ENCODE results near the gene SPATA12. TPM values are rescaled to one million over a fixed set of nuclear protein-coding genes. Genes with fewer than 3 reads are reported as not detected.

The SPATA12 gene
- total RNA-seq, 4 donors from 2014 or later: not detected

- TF ChIP-seq POLR2A (IDR thresholded peaks at IDR 0.05): no peak
- TF ChIP-seq CTCF (IDR thresholded peaks at IDR 0.05): no peak
- no peak for TF ChIP-seq EP300 (IDR thresholded peaks at IDR 0.05)
- no peak for TF ChIP-seq POLR2AphosphoS5 (IDR thresholded peaks at IDR 0.05)
- H3K27me3 ChIP-seq: no peaks in the 10 kb centered on the region
- 98% methylated on average over 5 of the region's 5 CpGs for WGBS
- peaks cover 11% of the 10 kb centered on the region for H3K4me1 ChIP-seq
- DNase-seq (ENCODE audit: low spot score in 2 of 2): no peak
- no peaks in the 10 kb centered on the region for H3K9me3 ChIP-seq
- no peak overlapping the region for H3K27ac ChIP-seq
- peaks cover 2% of the 10 kb centered on the region for H3K36me3 ChIP-seq
- H3K4me3 ChIP-seq: no peak overlapping the region
Observed at GRCh38 chr3:57038466-57039164, 21.8 kb upstream of the SPATA12 start.

GRCh38 chr3:57041674-57042073, 18.8 kb upstream of the SPATA12 start:
- 26% methylated on average over 4 of the region's 6 CpGs for WGBS
- Histone ChIP-seq H3K4me1 (peaks cover 15% of the 10 kb centered on the region), H3K9me3 (no peaks in the 10 kb centered on the region), H3K4me3 (no peak overlapping the region), H3K27me3 (no peaks in the 10 kb centered on the region), H3K27ac (no peak overlapping the region), H3K36me3 (no peaks in the 10 kb centered on the region)
- TF ChIP-seq POLR2A (IDR thresholded peaks at IDR 0.05) (no peak), POLR2AphosphoS5 (IDR thresholded peaks at IDR 0.05) (no peak), EP300 (IDR thresholded peaks at IDR 0.05) (no peak), CTCF (IDR thresholded peaks at IDR 0.05) (no peak)
- no peak for DNase-seq (ENCODE audit: low spot score in 2 of 2)

GRCh38 chr3:57043518-57043917, 16.9 kb upstream of the SPATA12 start:
- no peak overlapping the region for H3K4me3 ChIP-seq
- no peaks in the 10 kb centered on the region for H3K27me3 ChIP-seq
- no peak for DNase-seq (ENCODE audit: low spot score in 2 of 2)
- 0% methylated on average over 1 of the region's 1 CpG for WGBS
- no peaks in the 10 kb centered on the region for H3K9me3 ChIP-seq
- peaks cover 32% of the 10 kb centered on the region for H3K4me1 ChIP-seq
- no peaks in the 10 kb centered on the region for H3K36me3 ChIP-seq
- H3K27ac ChIP-seq: no peak overlapping the region
- no peak for TF ChIP-seq CTCF (IDR thresholded peaks at IDR 0.05)
- TF ChIP-seq POLR2A (IDR thresholded peaks at IDR 0.05): no peak
- no peak for TF ChIP-seq EP300 (IDR thresholded peaks at IDR 0.05)
- no peak for TF ChIP-seq POLR2AphosphoS5 (IDR thresholded peaks at IDR 0.05)

- WGBS: 47% methylated on average over 7 of the region's 7 CpGs
- H3K4me1 ChIP-seq: peaks cover 47% of the 10 kb centered on the region
- H3K27me3 ChIP-seq: no peaks in the 10 kb centered on the region
- no peaks in the 10 kb centered on the region for H3K36me3 ChIP-seq
- H3K27ac ChIP-seq: no peak overlapping the region
- H3K4me3 ChIP-seq: no peak overlapping the region
- no peaks in the 10 kb centered on the region for H3K9me3 ChIP-seq
- no peak for TF ChIP-seq EP300 (IDR thresholded peaks at IDR 0.05)
- DNase-seq (ENCODE audit: low spot score in 2 of 2): no peak
Observed at GRCh38 chr3:57046101-57046765, 14.2 kb upstream of the SPATA12 start.

GRCh38 chr3:57048052-57048671, 12.3 kb upstream of the SPATA12 start:
- WGBS: 40% methylated on average over 8 of the region's 8 CpGs
- peak; percentile 82 to 84 for DNase-seq (ENCODE audit: low spot score in 2 of 2)
- Histone ChIP-seq H3K4me3 (no peak overlapping the region), H3K4me1 (peaks cover 37% of the 10 kb centered on the region), H3K36me3 (no peaks in the 10 kb centered on the region), H3K27ac (peak overlapping the region; percentile 80), H3K9me3 (no peaks in the 10 kb centered on the region), H3K27me3 (no peaks in the 10 kb centered on the region)
- no peak for TF ChIP-seq POLR2A (IDR thresholded peaks at IDR 0.05)
- peak in 2 of 3 donors; percentile 80 to 85 for TF ChIP-seq POLR2AphosphoS5 (IDR thresholded peaks at IDR 0.05)

- H3K27ac ChIP-seq: peak overlapping the region; percentile 80
- H3K9me3 ChIP-seq: no peaks in the 10 kb centered on the region
- no peaks in the 10 kb centered on the region for H3K36me3 ChIP-seq
- peaks cover 41% of the 10 kb centered on the region for H3K4me1 ChIP-seq
- no peak for DNase-seq (ENCODE audit: low spot score in 2 of 2)
- WGBS: 60% methylated on average over 2 of the region's 4 CpGs
- H3K4me3 ChIP-seq: no peak overlapping the region
- no peaks in the 10 kb centered on the region for H3K27me3 ChIP-seq
- no peak for TF ChIP-seq EP300 (IDR thresholded peaks at IDR 0.05)
- no peak for TF ChIP-seq POLR2AphosphoS5 (IDR thresholded peaks at IDR 0.05)
- TF ChIP-seq POLR2A (IDR thresholded peaks at IDR 0.05): no peak
- TF ChIP-seq CTCF (IDR thresholded peaks at IDR 0.05): no peak
Observed at GRCh38 chr3:57048728-57049127, 11.7 kb upstream of the SPATA12 start.

All from suprapubic skin (tissue), 4 donors.